NCI-H2107 treated with DMSO at 0.1 percent for 48 hours (cell line): Measurements from ENCODE around the gene GNB1L.

ENCODE experiments used
- DNase-seq: peaks from one replicate; lab custom pipeline; 2025; ENCODE audit not compliant: unreplicated experiment; lab: John Stamatoyannopoulos, UW

GNB1L gene

GRCh38 chr22:19854778-19855503 lies at the start of gene GNB1L, which contains the start of gene RTL10:
Gene GNB1L, minus strand, starts transcription at chr22:19854874. Its CDS starts 33,519 bp downstream, at chr22:19821355.
Gene RTL10, minus strand, starts transcription at chr22:19854874. Its CDS starts 2,613 bp downstream, at chr22:19852261.
- DNase-seq, result peak; percentile 70

- DNase-seq, result no peak
These were observed 49.6 kb upstream of the GNB1L start for GRCh38 chr22:19904174-19904856.

DNA sequence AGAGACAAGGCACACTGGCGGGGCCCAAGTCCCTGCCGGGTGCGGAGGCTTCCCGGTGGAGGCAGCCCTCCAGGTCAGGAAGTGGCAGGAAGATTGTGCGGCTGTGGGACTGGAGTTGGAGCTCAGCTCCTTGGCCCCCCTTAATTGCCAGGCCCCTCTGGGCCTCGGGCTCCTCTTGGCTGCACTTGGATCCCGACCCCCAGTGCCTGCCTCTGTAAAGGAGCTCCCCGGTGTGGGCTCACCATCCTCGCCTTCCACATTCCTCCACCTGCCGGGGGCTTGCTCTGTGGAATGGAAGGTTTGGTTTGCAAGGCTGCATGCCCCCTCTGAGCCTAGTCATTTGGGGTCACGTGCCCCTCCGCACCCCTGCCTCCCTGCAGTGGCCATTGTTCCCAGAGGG lies 48.8 kb upstream of the GNB1L start:
- no peak for DNase-seq

DNA sequence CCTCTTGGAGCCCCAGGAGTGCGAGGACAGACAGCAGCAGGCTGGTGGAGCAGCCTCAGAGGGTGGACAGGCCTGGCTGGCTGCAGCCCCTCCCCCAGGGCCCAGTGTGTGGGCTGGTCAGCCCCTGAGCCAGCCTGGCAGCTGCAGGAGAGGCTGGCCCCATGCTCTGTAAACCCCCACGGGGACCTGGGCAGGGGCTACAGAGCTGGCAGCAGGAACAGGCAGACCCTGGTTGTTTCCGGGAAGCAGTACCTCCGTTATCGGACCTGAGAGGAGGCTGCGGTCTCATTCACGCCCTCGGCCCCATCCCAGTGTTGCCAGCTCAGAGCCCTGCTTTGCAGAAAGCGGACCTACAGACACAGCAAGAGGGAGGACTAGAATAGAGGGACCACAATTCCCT lies 48.4 kb upstream of the GNB1L start:
- DNase-seq, result no peak

DNA sequence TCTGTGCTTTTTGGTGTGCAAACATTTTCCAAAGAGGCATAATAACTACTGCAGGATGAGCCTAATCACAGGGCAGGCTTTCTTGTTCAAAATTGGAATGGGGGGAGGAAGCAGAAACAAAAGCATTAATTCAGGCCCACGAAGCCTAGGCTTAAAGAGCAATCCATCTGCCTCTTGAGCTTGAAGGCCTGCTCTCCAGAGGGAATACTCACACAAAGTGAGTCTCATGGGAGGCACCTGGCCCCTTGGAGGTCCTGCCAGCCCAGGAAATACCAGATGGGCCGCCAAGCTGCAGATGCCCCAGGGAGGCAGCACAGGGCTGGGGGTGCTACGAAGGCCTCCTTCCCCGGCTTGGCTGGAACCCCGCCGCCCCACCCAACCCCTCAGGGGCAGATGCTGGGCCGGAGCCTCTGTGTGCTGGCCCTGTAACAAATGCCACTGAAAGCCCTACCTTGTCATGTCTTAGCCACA lies 47.6 kb upstream of the GNB1L start:
- peak; percentile 66 for DNase-seq

DNA sequence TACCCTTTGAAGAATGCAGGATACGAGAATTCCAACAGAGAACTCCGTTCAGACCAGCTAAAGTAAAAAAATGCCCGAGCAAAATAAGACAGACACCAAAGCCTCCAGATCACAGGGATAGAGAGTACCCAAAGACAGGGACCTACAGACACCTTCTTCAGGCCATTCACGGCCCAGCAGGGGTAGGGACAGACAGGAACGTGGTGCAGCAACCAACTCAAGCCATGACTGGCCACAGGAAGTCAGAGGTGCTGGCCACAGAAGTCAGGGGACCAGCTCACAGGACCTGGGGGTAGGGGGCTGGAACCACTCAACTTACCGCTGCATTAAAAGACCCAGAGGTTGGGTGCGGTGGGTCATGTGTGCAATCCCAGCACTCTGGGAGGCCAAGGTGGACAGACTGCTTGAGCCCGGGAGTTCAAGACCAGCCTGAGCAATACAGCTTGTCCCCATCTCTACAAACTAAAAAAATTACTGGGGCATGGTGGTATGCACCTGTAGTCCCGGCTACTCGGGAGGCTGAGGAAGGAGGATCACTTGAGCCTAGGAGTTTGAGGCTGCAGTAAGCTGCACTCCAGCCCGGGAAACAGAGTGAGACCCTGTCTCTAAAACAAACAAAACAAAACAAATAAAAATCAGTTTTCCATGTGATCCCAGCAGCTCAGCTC lies 47.0 kb upstream of the GNB1L start:
- no peak for DNase-seq

DNA sequence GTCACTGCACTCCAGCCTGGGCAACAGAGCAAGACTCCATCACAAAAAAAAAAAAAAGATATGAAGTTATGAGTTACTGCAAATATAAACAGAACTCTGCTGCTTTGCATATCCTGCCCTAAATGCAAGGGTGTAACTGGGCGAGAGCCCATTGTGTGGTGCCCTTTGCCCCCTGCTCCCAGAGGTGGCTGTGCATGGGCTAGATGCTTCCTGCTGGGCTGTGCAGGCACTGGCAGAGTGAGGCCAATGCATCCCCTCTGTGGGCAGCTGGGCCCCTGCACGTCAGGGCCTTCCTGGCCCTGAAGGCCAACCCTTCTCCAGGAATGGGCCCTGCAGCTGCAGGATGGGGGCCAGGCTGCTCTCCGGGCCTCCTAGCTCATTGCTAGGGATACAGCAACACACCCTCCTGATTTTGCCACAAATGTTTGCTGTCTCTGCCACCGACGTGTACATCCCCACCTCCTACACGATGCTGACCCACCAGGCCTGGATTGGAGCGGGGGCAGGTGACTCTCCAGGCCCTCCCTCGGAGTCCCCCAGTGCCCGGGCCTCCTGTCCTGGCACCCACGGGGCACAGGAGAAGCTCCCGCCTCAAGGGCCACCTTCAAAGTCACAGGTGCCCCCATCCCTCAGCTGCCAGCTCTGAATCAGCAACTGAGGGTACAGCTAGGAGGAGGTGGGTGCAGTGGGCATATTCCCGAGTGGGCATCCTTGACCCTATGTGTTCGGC lies 46.2 kb upstream of the GNB1L start:
- no peak for DNase-seq

DNA sequence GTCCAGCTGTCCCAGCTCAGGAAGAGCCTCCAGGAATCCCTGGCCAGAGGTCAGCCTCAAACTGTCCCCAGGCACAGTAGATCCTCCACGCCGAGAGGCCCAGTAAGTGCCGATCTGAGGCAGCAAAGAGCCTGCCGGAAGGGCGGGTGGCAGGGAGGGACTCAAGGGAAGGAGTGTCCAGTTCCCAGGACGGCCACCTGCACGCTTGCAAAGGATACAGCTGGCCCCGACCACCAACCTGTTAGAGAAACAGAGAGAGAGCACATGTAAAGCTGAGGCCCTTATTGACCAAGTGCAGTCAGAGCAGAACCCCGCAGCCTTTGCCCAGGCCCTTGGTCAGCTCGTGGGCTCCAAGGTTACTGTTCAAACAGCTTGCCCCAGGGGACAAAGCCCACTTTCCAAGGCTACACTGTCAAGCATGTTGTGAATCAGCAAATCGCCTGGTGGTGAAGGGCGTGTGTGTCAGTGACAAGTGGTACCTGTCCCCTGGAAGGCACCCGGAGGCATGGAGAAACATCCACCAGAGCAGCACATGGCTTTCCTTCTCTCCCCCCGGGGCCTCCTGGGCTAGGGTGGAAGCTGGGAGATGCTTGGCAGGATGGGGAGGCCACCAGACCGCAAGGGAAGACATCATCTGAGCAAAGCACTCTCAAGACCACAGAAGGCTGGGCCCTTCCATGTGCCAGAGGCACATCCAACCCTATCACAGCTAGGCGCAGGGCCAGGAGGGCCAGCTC lies 44.3 kb upstream of the GNB1L start:
- DNase-seq, result no peak

- DNase-seq, result no peak
These were observed 43.5 kb upstream of the GNB1L start for GRCh38 chr22:19898145-19898544.

DNA sequence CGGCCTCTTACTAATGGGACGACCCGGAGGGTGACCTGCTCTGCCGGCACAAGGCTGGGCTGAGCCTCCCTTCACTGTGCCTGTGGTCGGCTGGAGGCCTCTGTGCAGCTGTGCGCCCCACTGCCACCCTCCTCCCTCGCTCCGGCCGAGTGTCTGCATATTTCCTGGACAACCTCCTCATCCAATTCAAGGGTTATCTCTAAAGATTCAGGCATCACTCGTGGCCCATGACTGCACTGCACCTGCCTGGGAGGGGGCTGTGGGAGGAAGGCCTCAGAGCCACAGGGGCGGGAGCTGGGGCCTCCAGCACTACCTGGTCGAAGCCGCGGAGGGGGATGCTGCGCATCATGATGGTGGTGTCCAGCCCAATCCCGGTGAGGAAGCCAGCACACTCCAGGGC lies 43.1 kb upstream of the GNB1L start:
- DNase-seq, result no peak

- DNase-seq, result no peak
These were observed 42.1 kb upstream of the GNB1L start for GRCh38 chr22:19896665-19897355.

DNA sequence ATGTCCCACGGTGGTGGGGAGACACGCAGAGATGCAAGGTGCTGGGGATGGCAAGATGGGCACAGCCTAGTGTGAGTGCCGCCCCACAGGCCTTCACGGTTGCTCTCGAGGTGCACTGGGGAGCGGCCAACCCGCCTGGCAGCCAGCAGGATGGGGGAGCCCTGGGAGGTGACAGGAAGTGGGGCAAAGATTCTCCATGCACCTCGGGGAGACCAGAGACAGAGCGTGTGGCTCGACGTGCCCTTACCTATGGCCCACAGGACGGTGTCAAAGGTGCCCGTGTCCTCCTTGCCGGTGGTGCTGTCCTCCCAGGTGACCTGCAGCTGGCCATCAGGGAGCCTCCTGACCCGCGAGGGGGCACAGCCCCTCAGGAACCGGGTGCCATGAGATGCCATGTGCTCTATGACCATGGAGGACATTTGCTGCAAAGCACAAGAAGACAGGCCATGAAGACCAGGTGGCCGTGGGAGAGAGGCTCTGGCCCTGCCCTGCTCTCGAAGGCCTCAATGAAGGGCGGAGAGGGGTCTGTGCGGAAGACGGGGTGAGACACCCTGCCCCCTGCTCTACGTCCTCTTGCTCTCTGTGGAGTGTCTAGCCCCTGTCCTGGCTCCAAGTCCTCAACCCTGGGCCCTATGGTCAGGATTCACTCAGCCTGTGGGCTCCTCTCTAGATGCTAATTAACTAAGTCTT lies 40.6 kb upstream of the GNB1L start:
- DNase-seq, result no peak

DNA sequence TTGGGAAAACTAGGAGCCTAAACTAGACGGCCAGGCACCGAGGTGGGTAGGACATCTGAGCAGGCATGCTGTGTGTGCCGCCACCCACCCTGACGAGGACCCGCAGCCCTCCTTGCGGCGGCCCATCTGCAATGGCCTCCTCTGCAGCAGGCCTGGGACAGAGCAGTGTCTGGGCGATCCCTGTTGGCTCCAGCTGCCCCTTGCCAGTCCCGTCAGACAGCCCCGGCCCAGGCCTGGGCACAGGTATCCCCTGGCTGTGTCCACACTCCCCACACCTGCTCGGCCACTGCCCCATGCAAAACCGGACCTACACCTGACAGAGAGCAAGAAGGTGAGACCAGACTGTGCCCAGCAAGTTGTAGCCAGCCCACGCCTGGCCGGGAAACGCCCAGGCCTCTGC lies 38.7 kb upstream of the GNB1L start:
- no peak for DNase-seq

GRCh38 chr22:19892925-19893324 lies 38.3 kb upstream of the GNB1L start:
- no peak for DNase-seq

- DNase-seq, result no peak
These were observed 37.7 kb upstream of the GNB1L start for GRCh38 chr22:19892257-19892879.

DNA sequence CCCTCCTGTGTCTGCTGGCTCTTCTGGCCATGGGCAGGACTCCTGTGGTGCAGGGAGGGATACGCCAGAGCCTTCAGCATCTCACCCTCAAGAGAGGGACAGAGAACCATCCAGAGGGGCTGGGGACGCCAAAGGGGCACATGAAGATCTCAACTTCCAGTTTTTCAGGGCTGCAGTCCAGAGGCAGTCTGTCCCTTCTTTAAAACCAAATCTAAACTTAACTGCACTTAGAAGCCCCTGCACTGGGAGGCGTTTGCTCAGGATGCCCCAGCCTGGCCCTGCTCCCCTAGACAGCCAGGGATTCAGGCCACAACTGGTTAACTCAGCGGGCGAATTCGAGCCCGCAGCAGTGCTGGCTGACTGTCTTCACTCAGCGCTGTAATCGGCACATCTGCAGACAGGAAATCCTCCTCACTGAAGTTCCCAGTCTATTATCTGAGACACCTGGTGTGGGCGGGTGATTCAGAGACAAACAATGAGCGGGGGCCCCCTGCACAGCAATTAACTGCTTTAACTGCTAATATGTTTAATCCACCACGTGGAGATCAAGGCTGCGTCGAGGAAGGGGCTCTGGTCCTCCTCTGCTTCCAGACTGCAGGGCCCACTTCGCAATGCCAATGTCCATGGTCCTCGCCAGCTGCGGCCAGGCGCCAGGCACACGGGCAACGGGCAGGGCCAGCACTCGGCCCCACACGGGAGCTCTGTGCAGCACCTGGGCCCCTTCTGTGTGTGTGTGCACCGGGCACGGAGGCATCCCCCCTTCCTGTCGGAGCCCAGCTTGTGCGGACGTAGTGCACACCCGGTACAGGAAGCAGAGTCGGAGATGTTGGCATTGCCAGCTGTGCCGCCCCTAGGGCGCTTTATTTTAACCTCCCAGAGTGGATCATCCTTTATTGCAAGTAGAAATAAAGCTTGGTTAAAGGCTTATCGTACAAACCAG lies 36.9 kb upstream of the GNB1L start:
- DNase-seq, result no peak

DNA sequence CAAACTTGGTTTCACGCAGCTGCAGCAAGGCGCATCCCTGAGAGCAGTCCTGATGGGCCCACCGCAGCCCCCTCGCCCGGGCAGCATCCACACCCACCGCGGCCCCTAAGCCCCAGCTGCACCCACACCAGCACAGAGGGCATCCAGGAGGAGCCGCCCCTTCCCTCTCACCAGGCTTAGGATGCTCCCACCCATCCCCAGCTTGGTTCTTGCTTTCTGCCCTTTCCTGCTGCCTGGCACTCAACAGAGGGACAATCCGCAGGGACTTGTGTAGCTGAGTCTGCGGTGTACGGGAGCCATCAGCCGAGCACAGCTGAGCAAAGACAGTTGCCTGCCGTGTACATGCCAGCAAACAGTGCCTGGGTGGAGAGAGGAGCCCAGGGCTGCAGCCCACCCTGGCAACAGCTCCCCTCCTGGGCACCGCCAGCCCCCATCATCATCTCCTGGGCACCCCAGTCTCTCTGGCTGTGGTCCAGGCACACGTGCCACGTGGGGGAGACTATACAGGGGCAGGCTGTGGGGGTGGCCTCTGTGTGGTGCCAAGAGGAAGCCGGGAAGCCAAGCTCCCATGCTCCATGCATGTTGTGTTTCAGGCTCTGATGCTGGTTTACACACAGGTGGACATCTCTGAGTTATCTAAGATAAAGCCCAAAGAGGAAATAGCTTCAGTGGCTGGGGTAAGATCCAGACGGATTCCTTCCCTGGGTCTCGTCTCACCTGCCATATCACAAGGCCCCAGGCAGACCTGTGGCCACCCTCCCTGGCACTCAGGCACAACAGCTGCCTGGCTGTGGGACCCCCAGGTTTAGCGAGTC lies 36.0 kb upstream of the GNB1L start:
- DNase-seq, result no peak
